HAP-1 (cell line): Measurements from ENCODE around the gene ITPK1.

ENCODE experiments used
- DNase-seq, 2 experiments: peaks; one replicate each; pipeline ENCODE4 v3.0.0-alpha.2; 2016 to 2020; ENCODE audit warnings: low spot score in 2 of 2
- H3K27me3 ChIP-seq: fragments of 250-450 bp; sonication (Bioruptor Pico); 2 replicates; pipeline ENCODE4 v1.5.1; 2020; ENCODE audit warnings: low read depth, mild to moderate bottlenecking, moderate library complexity
- H3K36me3 ChIP-seq: fragments of 250-450 bp; sonication (Bioruptor Pico); replicated peaks from 2 replicates; pipeline ENCODE4 v1.5.1; 2020; ENCODE audit warnings: mild to moderate bottlenecking
- H3K4me1 ChIP-seq: fragments of 250-450 bp; sonication (Bioruptor Pico); 2 replicates; pipeline ENCODE4 v1.5.1; 2020; ENCODE audit warnings: mild to moderate bottlenecking
- H3K4me3 ChIP-seq: fragments of 250-450 bp; sonication (Bioruptor Pico); 2 replicates; pipeline ENCODE4 v1.5.1; 2020; ENCODE audit warnings: mild to moderate bottlenecking, moderate library complexity
- H3K9me3 ChIP-seq: fragments of 250-450 bp; sonication (Bioruptor Pico); 2 replicates; pipeline ENCODE4 v1.5.1; 2020; ENCODE audit warnings: mild to moderate bottlenecking, moderate library complexity
- in situ Hi-C: fragments of 300-500 bp; cut with MboI; formaldehyde crosslinking; loops from 3 replicates; pipeline ENCODE4 v1.14.3; 2020; ENCODE audit warnings: low sequenced_read_pairs, inconsistent platforms, mixed read lengths

The ITPK1 gene

GRCh38 chr14:93040443-93040842 is 75.3 kb downstream of the ITPK1 start:
- H3K4me3 ChIP-seq = no peak overlapping the region
- no peaks in the 10 kb centered on the region for H3K36me3 ChIP-seq
- no peaks in the 10 kb centered on the region for H3K27me3 ChIP-seq
- in situ Hi-C loops = no loop called here
- no peak for DNase-seq
- no peaks in the 10 kb centered on the region for H3K9me3 ChIP-seq
- H3K4me1 ChIP-seq = peaks cover 24% of the 10 kb centered on the region

GRCh38 chr14:93039649-93040315 is 75.9 kb downstream of the ITPK1 start:
- H3K9me3 ChIP-seq = no peaks in the 10 kb centered on the region
- DNase-seq = no peak
- peaks cover 23% of the 10 kb centered on the region for H3K4me1 ChIP-seq
- H3K4me3 ChIP-seq = no peak overlapping the region
- in situ Hi-C loops = no loop called here
- H3K36me3 ChIP-seq = no peaks in the 10 kb centered on the region
- no peaks in the 10 kb centered on the region for H3K27me3 ChIP-seq

GRCh38 chr14:93037351-93037750 is 78.4 kb downstream of the ITPK1 start:
- no peaks in the 10 kb centered on the region for H3K36me3 ChIP-seq
- H3K27me3 ChIP-seq = no peaks in the 10 kb centered on the region
- no peak overlapping the region for H3K4me3 ChIP-seq
- peaks cover 24% of the 10 kb centered on the region for H3K4me1 ChIP-seq
- no peak for DNase-seq
- no peaks in the 10 kb centered on the region for H3K9me3 ChIP-seq
- in situ Hi-C loops = no loop called here

GRCh38 chr14:93036652-93037345 is 78.9 kb downstream of the ITPK1 start:
- Histone ChIP-seq H3K4me3 (no peak overlapping the region), H3K27me3 (no peaks in the 10 kb centered on the region), H3K4me1 (peaks cover 29% of the 10 kb centered on the region), H3K36me3 (no peaks in the 10 kb centered on the region), H3K9me3 (no peaks in the 10 kb centered on the region)
- in situ Hi-C loops = no loop called here
- DNase-seq = no peak

- H3K4me3 ChIP-seq = no peak overlapping the region
- DNase-seq = no peak
- H3K9me3 ChIP-seq = no peaks in the 10 kb centered on the region
- no peaks in the 10 kb centered on the region for H3K27me3 ChIP-seq
- peaks cover 28% of the 10 kb centered on the region for H3K4me1 ChIP-seq
- in situ Hi-C loops = no loop called here
- H3K36me3 ChIP-seq = no peaks in the 10 kb centered on the region
Observed at GRCh38 chr14:93035917-93036651, 79.6 kb downstream of the ITPK1 start.

- Histone ChIP-seq H3K4me3 (no peak overlapping the region), H3K27me3 (no peaks in the 10 kb centered on the region), H3K36me3 (no peaks in the 10 kb centered on the region), H3K9me3 (no peaks in the 10 kb centered on the region), H3K4me1 (peaks cover 23% of the 10 kb centered on the region)
- in situ Hi-C loops = no loop called here
- no peak for DNase-seq
Observed at GRCh38 chr14:93035585-93035916, 80.2 kb downstream of the ITPK1 start.

GRCh38 chr14:93034671-93034994 is 81.1 kb downstream of the ITPK1 start:
- in situ Hi-C loops = no loop called here
- no peak for DNase-seq
- Histone ChIP-seq H3K4me1 (peaks cover 20% of the 10 kb centered on the region), H3K27me3 (no peaks in the 10 kb centered on the region), H3K9me3 (no peaks in the 10 kb centered on the region), H3K4me3 (no peak overlapping the region), H3K36me3 (no peaks in the 10 kb centered on the region)

GRCh38 chr14:93033983-93034670 is 81.6 kb downstream of the ITPK1 start:
- Histone ChIP-seq H3K4me3 (no peak overlapping the region), H3K36me3 (no peaks in the 10 kb centered on the region), H3K4me1 (peaks cover 20% of the 10 kb centered on the region), H3K27me3 (no peaks in the 10 kb centered on the region), H3K9me3 (no peaks in the 10 kb centered on the region)
- peak in 1 of 2 experiments; percentile 32 for DNase-seq
- in situ Hi-C loops = no loop called here

- DNase-seq = no peak
- no peak overlapping the region for H3K4me3 ChIP-seq
- in situ Hi-C loops = no loop called here
- H3K27me3 ChIP-seq = no peaks in the 10 kb centered on the region
- no peaks in the 10 kb centered on the region for H3K36me3 ChIP-seq
- no peaks in the 10 kb centered on the region for H3K9me3 ChIP-seq
- H3K4me1 ChIP-seq = peaks cover 20% of the 10 kb centered on the region
Observed at GRCh38 chr14:93033084-93033982, 82.4 kb downstream of the ITPK1 start.

- in situ Hi-C loops = no loop called here
- Histone ChIP-seq H3K9me3 (no peaks in the 10 kb centered on the region), H3K36me3 (no peaks in the 10 kb centered on the region), H3K4me1 (peaks cover 20% of the 10 kb centered on the region), H3K27me3 (no peaks in the 10 kb centered on the region), H3K4me3 (no peak overlapping the region)
- DNase-seq = peak in 1 of 2 experiments; percentile 24
Observed at GRCh38 chr14:93032421-93032936, 83.2 kb downstream of the ITPK1 start.

GRCh38 chr14:93031505-93032315 is 84.0 kb downstream of the ITPK1 start:
- DNase-seq = peak; percentile 56

GRCh38 chr14:93030761-93031160 is 85.0 kb downstream of the ITPK1 start:
- Histone ChIP-seq H3K36me3 (no peaks in the 10 kb centered on the region), H3K9me3 (no peaks in the 10 kb centered on the region), H3K4me1 (peaks cover 24% of the 10 kb centered on the region), H3K4me3 (no peak overlapping the region), H3K27me3 (no peaks in the 10 kb centered on the region)
- no peak for DNase-seq
- in situ Hi-C loops = no loop called here

More at GRCh38 chr14:93031505-93032315, 84.0 kb downstream of the ITPK1 start:
- no peaks in the 10 kb centered on the region for H3K36me3 ChIP-seq
- no peaks in the 10 kb centered on the region for H3K27me3 ChIP-seq
- no peak overlapping the region for H3K4me3 ChIP-seq
- in situ Hi-C loops = no loop called here
- H3K9me3 ChIP-seq = no peaks in the 10 kb centered on the region
- peaks cover 21% of the 10 kb centered on the region for H3K4me1 ChIP-seq
